Neural cell (in vitro differentiated cells): ENCODE results near the gene CASP2.

Experiments used
- CTCF ChIP-seq: fragments of 450-650 bp; IDR thresholded peaks from 2 replicates; pipeline ENCODE4 v1.5.1; 2014; ENCODE audit warnings: antibody characterized with exemption, mild to moderate bottlenecking, moderate library complexity; ENCODE audit not compliant: poor library complexity, severe bottlenecking
- EP300 ChIP-seq: fragments of 450-650 bp; conservative IDR thresholded peaks from 2 replicates; pipeline ENCODE4 v1.6.1; 2014; ENCODE audit warnings: antibody characterized with exemption, mild to moderate bottlenecking, moderate library complexity; ENCODE audit not compliant: poor library complexity, severe bottlenecking
- EZH2 ChIP-seq: fragments of 200-600, 300-800 bp; shearing (Covaris generic), sonication (generic); IDR thresholded peaks from 2 replicates; pipeline ENCODE4 v1.6.1; 2014; ENCODE audit warnings: antibody characterized with exemption, low read length, borderline replicate concordance, mild to moderate bottlenecking; ENCODE audit not compliant: insufficient read depth, poor library complexity, severe bottlenecking
- MXI1 ChIP-seq: fragments of 450-650 bp; conservative IDR thresholded peaks from 2 replicates; pipeline ENCODE4 v1.6.1; 2014; ENCODE audit warnings: antibody characterized with exemption, mild to moderate bottlenecking; ENCODE audit not compliant: poor library complexity, severe bottlenecking
- POLR2AphosphoS5 ChIP-seq: IDR thresholded peaks from 2 replicates; pipeline ENCODE4 v1.6.1; 2012
- RAD21 ChIP-seq: fragments of 450-650 bp; conservative IDR thresholded peaks from 2 replicates; pipeline ENCODE4 v1.6.1; 2014; ENCODE audit warnings: antibody characterized with exemption, mild to moderate bottlenecking, moderate library complexity
- TF ChIP-seq, protein P1 (sequence below): IDR thresholded peaks from 2 replicates; pipeline ENCODE4 v1.6.1; 2012; ENCODE audit warnings: borderline replicate concordance

DNA sequence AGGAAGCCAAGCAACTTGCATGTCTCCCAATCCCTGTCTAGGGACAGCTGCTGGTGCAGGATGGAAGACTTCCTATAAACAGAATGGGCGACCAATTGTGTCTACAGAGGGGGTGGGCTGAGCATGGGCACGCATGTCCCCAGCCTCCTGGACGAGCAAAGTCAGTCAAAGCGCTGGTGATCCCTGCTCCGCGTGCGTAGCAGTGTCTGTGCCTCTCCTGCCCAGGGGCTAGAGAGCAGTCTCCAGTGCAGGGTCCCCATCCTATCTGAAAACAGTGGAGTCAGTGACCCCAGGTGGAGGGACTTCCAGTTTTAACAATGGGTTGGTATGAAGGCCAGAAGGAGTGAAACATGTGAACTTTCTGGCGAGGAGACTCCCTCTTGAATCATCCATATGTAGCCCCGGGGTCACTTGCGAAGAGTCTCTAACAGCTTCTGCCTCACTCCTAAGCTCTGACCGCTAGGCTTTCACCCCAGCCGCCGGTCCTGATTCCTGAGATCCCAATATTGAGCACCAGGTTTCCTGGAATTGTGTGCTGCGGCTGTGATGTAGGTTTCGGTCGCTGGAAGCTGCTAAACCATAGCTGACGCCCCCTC, 714 bp upstream of the CASP2 start:
- TF ChIP-seq RAD21: no peak
- no peak for TF ChIP-seq CTCF
- TF ChIP-seq EP300: no peak
- no peak for TF ChIP-seq EZH2
- TF ChIP-seq, protein P1, sequence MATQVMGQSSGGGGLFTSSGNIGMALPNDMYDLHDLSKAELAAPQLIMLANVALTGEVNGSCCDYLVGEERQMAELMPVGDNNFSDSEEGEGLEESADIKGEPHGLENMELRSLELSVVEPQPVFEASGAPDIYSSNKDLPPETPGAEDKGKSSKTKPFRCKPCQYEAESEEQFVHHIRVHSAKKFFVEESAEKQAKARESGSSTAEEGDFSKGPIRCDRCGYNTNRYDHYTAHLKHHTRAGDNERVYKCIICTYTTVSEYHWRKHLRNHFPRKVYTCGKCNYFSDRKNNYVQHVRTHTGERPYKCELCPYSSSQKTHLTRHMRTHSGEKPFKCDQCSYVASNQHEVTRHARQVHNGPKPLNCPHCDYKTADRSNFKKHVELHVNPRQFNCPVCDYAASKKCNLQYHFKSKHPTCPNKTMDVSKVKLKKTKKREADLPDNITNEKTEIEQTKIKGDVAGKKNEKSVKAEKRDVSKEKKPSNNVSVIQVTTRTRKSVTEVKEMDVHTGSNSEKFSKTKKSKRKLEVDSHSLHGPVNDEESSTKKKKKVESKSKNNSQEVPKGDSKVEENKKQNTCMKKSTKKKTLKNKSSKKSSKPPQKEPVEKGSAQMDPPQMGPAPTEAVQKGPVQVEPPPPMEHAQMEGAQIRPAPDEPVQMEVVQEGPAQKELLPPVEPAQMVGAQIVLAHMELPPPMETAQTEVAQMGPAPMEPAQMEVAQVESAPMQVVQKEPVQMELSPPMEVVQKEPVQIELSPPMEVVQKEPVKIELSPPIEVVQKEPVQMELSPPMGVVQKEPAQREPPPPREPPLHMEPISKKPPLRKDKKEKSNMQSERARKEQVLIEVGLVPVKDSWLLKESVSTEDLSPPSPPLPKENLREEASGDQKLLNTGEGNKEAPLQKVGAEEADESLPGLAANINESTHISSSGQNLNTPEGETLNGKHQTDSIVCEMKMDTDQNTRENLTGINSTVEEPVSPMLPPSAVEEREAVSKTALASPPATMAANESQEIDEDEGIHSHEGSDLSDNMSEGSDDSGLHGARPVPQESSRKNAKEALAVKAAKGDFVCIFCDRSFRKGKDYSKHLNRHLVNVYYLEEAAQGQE: no peak
- TF ChIP-seq POLR2AphosphoS5: no peak
- TF ChIP-seq MXI1: no peak
